HFFc6 (cell line): ENCODE measurements around the gene ATG4D. TPM values are rescaled to one million over a fixed set of nuclear protein-coding genes. Genes with fewer than 3 reads are reported as not detected.

Experiments used
- DNase-seq: peaks from one replicate; pipeline ENCODE4 v3.0.0-alpha.2; 2018
- H3K27ac Mint-ChIP-seq: 2 replicates; pipeline ENCODE4 v1.8.0; 2020; ENCODE audit warnings: mild to moderate bottlenecking, mixed read lengths
- H3K27me3 Mint-ChIP-seq: 2 replicates; pipeline ENCODE4 v1.8.0; 2021; ENCODE audit warnings: mild to moderate bottlenecking, moderate library complexity, mixed read lengths; ENCODE audit not compliant: insufficient read depth
- H3K36me3 Mint-ChIP-seq: 2 replicates; pipeline ENCODE4 v1.8.0; 2021; ENCODE audit warnings: low read depth, mixed read lengths
- H3K4me1 Mint-ChIP-seq: 2 replicates; pipeline ENCODE4 v1.8.0; 2020; ENCODE audit warnings: low read depth, mixed read lengths
- H3K4me3 Mint-ChIP-seq: 2 replicates; pipeline ENCODE4 v1.8.0; 2020; ENCODE audit warnings: mild to moderate bottlenecking, moderate library complexity, mixed read lengths
- H3K9me3 Mint-ChIP-seq: 2 replicates; pipeline ENCODE4 v1.8.0; 2020; ENCODE audit warnings: mild to moderate bottlenecking, mixed read lengths
- CTCF ChIP-seq: fragments of 200-600 bp; sonication (generic); IDR thresholded peaks from 2 replicates; pipeline ENCODE4 v1.5.0; 2021; ENCODE audit warnings: antibody characterized with exemption, mild to moderate bottlenecking
- long read RNA-seq: library from polyadenylated mRNA; unstranded; transcript quantifications from one replicate; pipeline ENCODE4 v2.0.0, GENCODE V29; 2019
- total RNA-seq, 6 experiments: library from RNA; stranded (reverse); fragmentation: NEBNext Ultra II Directional; extraction: Animal tissue kit (Norgen Biotek cat#: 25700); gene quantifications; 2 replicates in 1 of 6; 3 replicates in 5 of 6; pipeline ENCODE4 v1.2.3, GENCODE V29; 2021

Gene ATG4D
- total RNA-seq: 10 to 100 TPM; 19.4 to 24.5 (median 22.5) TPM
- long read RNA-seq, partial matches to known transcripts: 1 of 4 reads
- long read RNA-seq, other reads (novel, unspliced or antisense): 1 of 4 reads

GRCh38 chr19:10543420-10544241, at the start of gene ATG4D:
Gene ATG4D, plus strand, starts transcription at chr19:10543904. Its CDS starts 187 bp downstream, at chr19:10544091.
- H3K9me3 Mint-ChIP-seq: no peaks in the 10 kb centered on the region
- peak; percentile 24 for DNase-seq
- TF ChIP-seq CTCF: no peak; the same call in 1 of the 2 replicates
- H3K4me3 Mint-ChIP-seq: peak within 1 kb of the TSS; percentile 93
- H3K36me3 Mint-ChIP-seq: no peaks in the 10 kb centered on the region; the same call in 1 of the 2 replicates
- H3K27me3 Mint-ChIP-seq: peaks cover 5% of the 10 kb centered on the region
- H3K27ac Mint-ChIP-seq: peak within 1 kb of the TSS; percentile 72
- peaks cover 8% of the 10 kb centered on the region for H3K4me1 Mint-ChIP-seq

GRCh38 chr19:10497371-10497770, 46.3 kb upstream of the ATG4D start:
- peaks cover 18% of the 10 kb centered on the region for H3K4me1 Mint-ChIP-seq
- peaks cover 27% of the 10 kb centered on the region; the same call in 1 of the 2 replicates for H3K36me3 Mint-ChIP-seq
- TF ChIP-seq CTCF: no peak
- DNase-seq: no peak
- no peak overlapping the region for H3K27ac Mint-ChIP-seq
- H3K4me3 Mint-ChIP-seq: no peak overlapping the region
- H3K27me3 Mint-ChIP-seq: no peaks in the 10 kb centered on the region; the same call in 1 of the 2 replicates
- no peaks in the 10 kb centered on the region for H3K9me3 Mint-ChIP-seq

GRCh38 chr19:10499550-10500246, 44.0 kb upstream of the ATG4D start:
- H3K9me3 Mint-ChIP-seq: no peaks in the 10 kb centered on the region
- no peak overlapping the region for H3K4me3 Mint-ChIP-seq
- H3K27me3 Mint-ChIP-seq: no peaks in the 10 kb centered on the region; the same call in 1 of the 2 replicates
- peaks cover 18% of the 10 kb centered on the region for H3K4me1 Mint-ChIP-seq
- TF ChIP-seq CTCF: no peak; the same call in 1 of the 2 replicates
- H3K27ac Mint-ChIP-seq: peak overlapping the region; percentile 50
- H3K36me3 Mint-ChIP-seq: peaks cover 22% of the 10 kb centered on the region; the same call in 1 of the 2 replicates
- no peak for DNase-seq

DNA sequence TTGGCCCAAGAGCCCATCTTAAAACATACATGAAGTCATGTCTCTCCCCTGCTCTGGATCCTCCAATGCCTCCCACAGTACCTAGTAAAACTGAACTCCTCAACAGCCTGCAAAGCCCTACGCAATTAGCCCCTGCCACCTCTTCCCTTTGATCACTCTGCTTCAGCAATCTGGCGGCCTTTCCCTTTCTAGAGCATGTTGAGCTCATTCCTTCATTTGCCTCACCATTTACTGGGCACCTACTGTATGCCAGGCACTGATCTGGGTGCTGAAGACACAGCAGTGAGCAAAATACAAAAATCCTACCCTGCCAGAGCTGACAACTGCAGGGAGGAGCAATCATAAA, 43.5 kb upstream of the ATG4D start:
- no peaks in the 10 kb centered on the region; the same call in 1 of the 2 replicates for H3K27me3 Mint-ChIP-seq
- peak overlapping the region; percentile 50 for H3K27ac Mint-ChIP-seq
- H3K9me3 Mint-ChIP-seq: no peaks in the 10 kb centered on the region
- H3K36me3 Mint-ChIP-seq: peaks cover 22% of the 10 kb centered on the region; the same call in 1 of the 2 replicates
- peak overlapping the region; percentile 61 for H3K4me3 Mint-ChIP-seq
- H3K4me1 Mint-ChIP-seq: peaks cover 18% of the 10 kb centered on the region
- no peak for TF ChIP-seq CTCF
- no peak for DNase-seq

GRCh38 chr19:10501971-10502523, 41.7 kb upstream of the ATG4D start:
- no peaks in the 10 kb centered on the region for H3K9me3 Mint-ChIP-seq
- DNase-seq: no peak
- peak overlapping the region; percentile 90 for H3K4me3 Mint-ChIP-seq
- peak overlapping the region; percentile 89 for H3K27ac Mint-ChIP-seq
- H3K27me3 Mint-ChIP-seq: no peaks in the 10 kb centered on the region; the same call in 1 of the 2 replicates
- no peak for TF ChIP-seq CTCF
- peaks cover 22% of the 10 kb centered on the region; the same call in 1 of the 2 replicates for H3K36me3 Mint-ChIP-seq
- peaks cover 18% of the 10 kb centered on the region for H3K4me1 Mint-ChIP-seq
